ENCODE data around the gene SH3RF3. TPM values are rescaled to one million over a fixed set of nuclear protein-coding genes. Genes with fewer than 3 reads are reported as not detected.
"Not testable (repeated sequence)": the region's sequence is repeated elsewhere in the genome, so short reads cannot be mapped to it uniquely, and the experiment has no call there.

SH3RF3 gene
- total RNA-seq, 1 donor from 2014 or later: 35.8 TPM

DNA sequence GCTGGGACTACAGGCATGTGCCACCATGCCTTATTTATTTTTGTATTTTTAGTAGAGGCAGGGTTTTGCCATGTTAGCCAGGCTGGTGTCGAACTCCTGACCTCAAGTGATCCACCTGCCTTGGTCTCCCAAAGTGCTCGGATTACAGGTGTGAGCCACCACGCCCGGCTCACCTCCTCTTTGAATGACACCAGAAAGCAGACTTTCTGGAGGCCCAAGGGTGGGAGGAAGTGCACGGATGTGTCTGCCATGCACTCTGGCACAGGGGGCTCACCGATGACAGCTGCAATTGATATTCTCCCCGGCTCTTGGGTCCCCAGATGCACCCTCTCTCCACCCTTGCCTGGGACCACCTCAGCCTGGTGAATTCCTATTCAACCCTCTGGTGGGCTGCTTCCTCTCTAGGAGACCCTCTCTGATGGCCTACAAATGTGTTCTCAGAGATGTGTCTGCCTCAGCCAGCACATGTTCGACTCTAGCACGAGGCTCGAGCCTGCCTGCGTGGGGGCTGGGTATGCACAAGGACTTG lies 397.5 kb downstream of the SH3RF3 start:
- DNase-seq (ENCODE audit: extremely low read depth, low read depth, low spot score): no peak

- DNase-seq (ENCODE audit: extremely low read depth, low read depth, low spot score): no peak
Observed at GRCh38 chr2:109527079-109527478, 398.1 kb downstream of the SH3RF3 start.

DNA sequence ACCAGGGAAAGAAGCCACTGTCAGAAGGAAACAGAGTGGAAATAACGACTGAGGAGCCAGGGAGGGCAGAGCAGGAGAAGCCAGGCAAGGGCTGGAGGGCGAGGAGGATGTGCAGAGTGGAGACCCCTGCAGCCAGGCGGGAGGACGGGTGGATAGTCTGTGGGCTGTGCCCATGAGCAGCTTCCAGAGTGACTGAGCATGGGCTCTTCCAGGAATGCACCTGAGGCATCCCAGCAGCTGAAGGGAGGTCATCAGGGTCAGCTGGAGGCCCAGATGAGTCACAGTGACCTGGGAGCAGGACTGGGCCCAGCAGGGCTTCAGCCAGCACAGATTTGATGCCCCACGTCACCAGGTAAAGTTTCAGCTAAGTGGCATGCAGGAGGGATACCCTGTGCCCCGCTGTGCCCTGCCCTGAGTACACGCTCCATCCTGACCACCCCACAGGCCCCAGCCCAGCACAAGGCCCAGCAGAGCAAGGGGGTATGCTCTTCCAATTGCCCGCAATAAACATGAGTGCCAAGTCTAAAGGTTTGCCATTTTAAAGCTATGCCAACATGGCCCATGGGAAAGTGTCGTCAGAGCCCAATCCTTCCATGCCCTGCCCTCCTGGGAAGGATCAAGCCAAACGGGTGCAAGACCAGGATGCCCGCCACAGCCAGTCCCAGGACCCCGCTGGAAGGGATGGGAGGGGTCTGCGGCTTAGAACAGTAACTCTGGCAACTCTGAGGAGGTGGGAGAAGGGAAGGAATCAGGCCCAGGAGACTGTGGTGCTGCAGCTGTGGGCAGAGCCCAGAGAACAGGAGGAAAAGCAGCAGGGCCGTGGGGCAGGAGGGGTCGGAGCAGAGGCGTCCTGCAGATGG lies 399.1 kb downstream of the SH3RF3 start:
- no peak for DNase-seq (ENCODE audit: extremely low read depth, low read depth, low spot score)

DNA sequence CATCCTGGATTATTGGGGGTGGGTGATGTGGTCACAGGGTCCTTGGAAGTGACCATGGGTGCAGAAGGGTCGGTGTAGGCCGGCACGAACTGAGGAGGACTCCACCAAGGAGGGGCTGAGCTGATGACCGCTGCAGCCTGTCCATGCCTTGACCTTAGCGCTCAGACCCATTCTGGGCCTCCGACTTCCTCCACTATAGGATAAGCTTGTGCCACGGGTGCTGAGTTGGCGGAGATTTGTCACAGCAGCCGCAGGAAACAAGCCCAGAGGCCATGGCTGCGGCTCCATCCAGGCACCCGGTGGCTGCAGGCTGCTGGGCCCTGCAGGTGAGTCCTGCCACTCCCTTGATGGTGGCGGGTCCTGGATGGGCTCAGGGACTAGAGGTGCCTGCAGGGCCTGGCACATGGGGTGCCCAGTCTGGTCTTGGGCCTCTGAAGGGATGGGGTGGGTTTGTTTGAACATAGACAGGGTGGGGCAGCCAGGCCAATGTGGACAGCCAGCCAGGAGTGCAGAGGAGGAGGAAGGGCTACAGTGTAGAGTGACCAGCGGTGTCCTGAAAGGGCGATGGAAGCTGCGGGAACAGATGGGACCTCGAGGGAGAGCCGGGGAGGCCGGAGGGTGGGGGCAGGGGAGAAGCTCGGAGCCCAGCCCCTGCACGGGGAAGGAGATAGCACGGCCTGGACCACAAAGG lies 400.0 kb downstream of the SH3RF3 start:
- DNase-seq (ENCODE audit: extremely low read depth, low read depth, low spot score): no peak

- DNase-seq (ENCODE audit: extremely low read depth, low read depth, low spot score): no peak
Observed at GRCh38 chr2:109529532-109530449, 400.8 kb downstream of the SH3RF3 start.

GRCh38 chr2:109530712-109531111 lies 401.7 kb downstream of the SH3RF3 start:
- DNase-seq (ENCODE audit: extremely low read depth, low read depth, low spot score): no peak

GRCh38 chr2:109531221-109531620 lies 402.2 kb downstream of the SH3RF3 start:
- no peak for DNase-seq (ENCODE audit: extremely low read depth, low read depth, low spot score)

DNA sequence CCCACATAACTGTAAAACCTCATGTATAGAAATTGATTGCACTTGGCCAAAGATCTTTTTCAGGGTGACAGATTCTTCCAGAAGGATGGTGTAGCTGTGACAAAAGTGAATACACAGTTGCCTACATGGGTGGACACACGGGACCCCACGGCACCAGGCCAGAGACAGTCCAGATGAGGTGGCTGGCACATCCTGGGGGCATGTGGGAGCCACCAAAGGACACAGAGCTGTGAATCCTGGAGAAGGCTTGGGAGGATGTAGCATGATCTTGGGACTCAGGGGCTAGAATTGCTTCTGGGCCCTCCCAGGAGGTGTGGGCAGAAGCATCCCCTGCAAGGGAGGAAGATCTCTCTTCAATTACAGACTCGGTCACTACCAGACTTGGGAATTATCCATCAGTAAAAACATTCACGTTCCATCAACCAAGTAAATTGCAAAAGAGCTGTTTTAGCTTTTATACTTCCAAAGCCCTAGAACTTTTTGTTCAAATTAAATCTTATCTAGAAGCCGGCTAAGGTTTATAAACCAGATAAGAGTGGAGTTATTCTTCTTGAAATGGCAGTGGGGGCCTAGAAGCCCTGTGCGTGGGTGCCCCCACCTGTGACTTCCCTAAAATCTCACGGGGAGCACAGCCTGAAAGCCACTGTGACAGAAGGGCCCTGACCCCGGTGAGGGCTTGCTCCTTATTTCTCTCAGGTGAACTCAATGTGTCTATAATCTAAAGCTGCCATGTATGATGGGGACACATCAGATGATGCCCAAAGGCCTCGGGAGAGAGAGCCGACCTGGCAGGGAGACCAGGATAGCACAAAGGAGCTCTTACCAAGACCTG lies 403.1 kb downstream of the SH3RF3 start:
- DNase-seq (ENCODE audit: extremely low read depth, low read depth, low spot score): no peak

DNA sequence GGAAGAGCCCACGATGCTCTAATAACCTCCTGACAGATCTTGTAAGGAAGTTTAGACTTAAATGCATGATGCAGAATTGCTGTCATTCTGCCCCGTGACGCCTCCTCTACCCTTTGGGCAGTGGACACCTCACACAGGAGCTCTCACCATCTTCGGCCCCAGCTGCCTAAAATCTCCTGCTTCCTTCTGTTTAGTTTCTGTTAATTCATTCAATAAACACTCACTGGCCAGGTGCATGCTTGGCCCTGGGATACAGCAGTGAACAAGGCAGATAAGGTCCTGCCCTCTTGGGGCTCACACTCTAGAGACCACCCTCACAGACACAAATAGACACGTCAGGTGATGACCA lies 403.7 kb downstream of the SH3RF3 start:
- DNase-seq (ENCODE audit: extremely low read depth, low read depth, low spot score): no peak

- no peak for DNase-seq (ENCODE audit: extremely low read depth, low read depth, low spot score)
Observed at GRCh38 chr2:109533823-109534222, 404.8 kb downstream of the SH3RF3 start.

DNA sequence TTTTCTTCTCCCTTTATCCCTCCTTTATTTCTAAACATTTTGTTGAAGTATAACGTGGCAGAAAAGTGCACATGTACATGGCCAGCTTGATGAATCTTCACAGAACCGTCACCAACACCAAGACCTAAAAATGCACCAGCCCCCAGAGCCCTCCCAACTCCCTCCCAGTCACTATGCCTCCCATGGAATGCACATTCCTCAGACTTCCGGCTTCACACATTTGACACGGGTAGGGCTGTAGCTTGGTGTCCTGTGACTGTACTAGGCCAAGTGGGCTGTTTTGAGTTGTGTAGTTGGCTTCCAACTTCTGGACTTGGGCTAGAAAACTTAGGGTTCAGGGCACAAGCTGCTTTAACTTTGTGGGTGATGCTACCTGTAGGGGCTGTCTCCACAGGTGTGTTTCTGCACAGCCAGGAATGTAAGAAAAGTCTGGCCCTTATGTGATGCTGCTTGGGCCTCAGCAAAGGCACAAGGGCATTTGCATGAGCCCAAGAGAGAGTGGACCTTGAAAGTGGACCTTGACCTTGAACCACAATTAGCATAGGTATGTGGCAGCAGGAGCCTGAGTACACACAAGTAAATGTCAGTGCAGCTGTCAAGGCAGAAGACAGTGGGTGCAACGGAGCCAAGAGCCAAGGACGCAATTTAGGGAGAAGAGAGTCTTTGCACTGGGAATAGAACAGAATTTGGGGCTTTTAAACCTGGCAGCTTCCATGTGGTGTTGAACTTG lies 406.4 kb downstream of the SH3RF3 start:
- DNase-seq (ENCODE audit: extremely low read depth, low read depth, low spot score): no peak

DNA sequence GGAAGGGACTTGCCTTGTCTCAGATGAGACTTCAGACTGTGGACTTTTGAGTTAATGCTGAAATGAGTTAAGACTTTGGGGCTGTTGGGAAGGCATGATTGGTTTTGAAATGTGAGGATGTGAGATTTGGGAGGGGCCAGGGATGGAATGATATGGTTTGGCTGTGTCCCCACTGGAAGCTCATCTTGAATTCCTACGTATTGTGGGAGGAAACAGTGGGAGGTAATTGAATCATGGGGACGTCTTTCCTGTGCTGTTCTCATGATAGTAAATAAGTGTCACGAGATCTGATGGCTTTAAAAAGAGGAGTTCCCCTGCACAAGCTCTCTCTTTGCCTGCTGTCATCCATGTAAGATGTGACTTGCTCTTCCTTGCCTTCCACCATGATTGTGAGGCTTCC lies 407.6 kb downstream of the SH3RF3 start:
- not testable (repeated sequence) for DNase-seq (ENCODE audit: extremely low read depth, low read depth, low spot score)

GRCh38 chr2:109537565-109538222 lies 408.7 kb downstream of the SH3RF3 start:
- no peak for DNase-seq (ENCODE audit: extremely low read depth, low read depth, low spot score)

- DNase-seq (ENCODE audit: extremely low read depth, low read depth, low spot score): no peak
Observed at GRCh38 chr2:109538546-109538945, 409.5 kb downstream of the SH3RF3 start.

DNA sequence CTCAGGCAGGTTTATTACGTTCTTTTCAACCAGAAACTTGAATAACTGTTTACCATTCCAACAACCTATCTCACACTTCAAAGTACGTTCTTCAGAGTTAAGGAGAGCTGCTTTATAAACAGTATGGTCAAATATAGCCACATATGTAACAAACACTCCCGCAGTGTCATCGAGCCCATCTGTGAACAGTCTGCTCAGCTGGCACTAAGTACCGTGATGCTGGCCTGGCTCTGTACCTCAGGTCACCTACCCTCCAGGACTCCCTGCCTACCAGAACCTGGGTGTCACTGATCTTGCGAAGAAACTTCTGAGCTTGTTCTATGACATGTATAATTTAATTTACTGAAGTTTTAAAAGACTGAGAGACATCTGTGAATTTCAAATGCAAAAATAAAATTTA lies 413.4 kb downstream of the SH3RF3 start:
- DNase-seq (ENCODE audit: extremely low read depth, low read depth, low spot score): no peak

GRCh38 chr2:109545828-109546713 lies 417.1 kb downstream of the SH3RF3 start:
- DNase-seq (ENCODE audit: extremely low read depth, low read depth, low spot score): no peak

DNA sequence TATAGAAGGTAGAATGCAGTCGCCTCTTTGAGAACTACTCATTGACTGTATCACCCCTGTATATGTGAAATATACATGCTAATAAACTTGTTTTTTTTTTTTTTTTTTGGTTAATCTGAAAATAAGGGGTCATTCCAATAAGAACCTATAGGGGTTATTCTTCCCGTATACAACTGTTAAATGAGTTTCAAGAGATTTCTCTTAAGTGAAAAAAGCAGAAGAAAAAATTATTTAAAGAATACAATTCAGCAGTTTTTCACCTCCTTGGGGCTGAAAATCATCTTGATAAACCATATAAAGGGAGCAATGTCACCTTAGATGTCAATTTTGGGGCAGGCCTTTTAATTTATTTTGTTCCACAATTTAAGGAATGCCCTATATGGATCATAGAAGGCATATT lies 418.3 kb downstream of the SH3RF3 start:
- no peak for DNase-seq (ENCODE audit: extremely low read depth, low read depth, low spot score)

GRCh38 chr2:109549016-109549590 lies 420.1 kb downstream of the SH3RF3 start:
- no peak for DNase-seq (ENCODE audit: extremely low read depth, low read depth, low spot score)
